Adrenal gland (tissue), 12 donors: Measurements from ENCODE around the gene CENPB. TPM values are rescaled to one million over a fixed set of nuclear protein-coding genes. Genes with fewer than 3 reads are reported as not detected.

Experiments used
- DNase-seq, 7 donors: peaks; one replicate each; pipeline ENCODE4 v3.0.0-alpha.2; 2019 to 2020
- H3K27ac ChIP-seq, 5 donors: fragments of 200-600 bp; sonication (generic) in 4 of 5; 1 replicate in 3 of 5; 2 replicates in 2 of 5; pipeline versions ENCODE4 v1.5.1 to v1.8.0; 2016 to 2020; ENCODE audit warnings: mild to moderate bottlenecking in 1 of 5
- H3K27me3 ChIP-seq: fragments of 200-600 bp; 2 replicates; pipeline ENCODE4 v1.8.0; 2021
- H3K36me3 ChIP-seq, 2 donors: fragments of 200-600 bp; replicated peaks in 1 of 2; 1 replicate in 1 of 2; 2 replicates in 1 of 2; pipeline versions ENCODE4 v1.5.1 to v1.8.0; 2018 to 2022
- H3K4me1 ChIP-seq, 2 donors: fragments of 200-600 bp; replicated peaks in 1 of 2; 1 replicate in 1 of 2; 2 replicates in 1 of 2; pipeline versions ENCODE4 v1.5.1 to v1.8.0; 2018 to 2021
- H3K4me3 ChIP-seq, 4 donors: fragments of 200-600 bp; sonication (generic) in 3 of 4; one replicate each; pipeline ENCODE4 v1.5.1; 2016 to 2018
- H3K9me3 ChIP-seq, 3 donors: fragments of 200-600 bp; sonication (generic) in 1 of 3; replicated peaks in 1 of 3; 1 replicate in 2 of 3; 2 replicates in 1 of 3; pipeline versions ENCODE4 v1.5.1 to v1.8.0; 2016 to 2021
- CTCF ChIP-seq, 6 experiments: fragments of 450-650 bp in 4 of 6; fragments of 200-600 bp in 2 of 6; sonication (generic) in 1 of 6; IDR thresholded peaks; 1 replicate in 5 of 6; 2 replicates in 1 of 6; pipeline versions ENCODE4 v1.5.1 to v1.8.0; 2016 to 2021; ENCODE audit warnings: antibody characterized with exemption in 6 of 6, mild to moderate bottlenecking in 2 of 6, moderate library complexity in 1 of 6
- POLR2A ChIP-seq, 2 donors: fragments of 450-650 bp; IDR thresholded peaks; one replicate each; pipeline ENCODE4 v1.6.1; 2017; ENCODE audit warnings: antibody characterized with exemption in 2 of 2, mild to moderate bottlenecking in 2 of 2, moderate library complexity in 1 of 2
- WGBS, 4 donors: extraction: QIAGEN DNeasy Blood & Tissue Kit in 2 of 4; methylation state at CpG; one replicate each; pipeline versions ENCODE4 v1.1.5 to v1.1.7; 2013 to 2017; 5-methylcytosine and 5-hydroxymethylcytosine counted together
- intact Hi-C, 2 donors: fragments of 100-400 bp; cut with DNase I; formaldehyde crosslinking; loops; one replicate each; pipeline versions ENCODE4 v1.14.1 to v1.15.0; 2022 to 2023
- polyA plus RNA-seq, 3 donors: library from polyadenylated mRNA; stranded (reverse); fragments of 200-250 nt in 2 of 3; fragments of 350-450 nt in 1 of 3; fragmentation: Illumina TruSeq in 1 of 3; extraction: RNeasy Lipid Tissue Mini Kit (QIAGEN cat#74804) in 1 of 3; gene quantifications; one replicate each; pipeline ENCODE4 v1.2.3, GENCODE V29; 2013 to 2014
- total RNA-seq, 9 donors: library from RNA; depleted of rRNA in 4 of 9; stranded (reverse); fragments of >200 nt in 4 of 9; fragments of 120-200 nt in 1 of 9; fragmentation: NEBNext Ultra II Directional in 1 of 9; extraction: Animal tissue kit (Norgen Biotek cat#: 25700) in 1 of 9; gene quantifications; one replicate each; pipeline versions ENCODE4 v1.1.0 to v1.2.4, GENCODE V29; 2013 to 2023
- donor health status: healthy with polysubstance abuse.
- donor health status: Bipolar disorder and iron deficiency.
- donor health status: DM: yes; HTN: yes; CAD: no.
- donor health status: DM: no; HTN: no; CAD: no.
- donor health status: DM: no; HTN: no; CAD: no.
- donor health status: DM: yes; HTN: yes; CAD: no.

CENPB gene
- total and polyA plus RNA-seq, 12 donors = 25.8 to 112 (median 82.2) TPM

- Histone ChIP-seq H3K4me3 (no peak overlapping the region), H3K4me1 (peaks cover 0 to 28% of the 10 kb centered on the region in 2 donors), H3K27ac (no peak overlapping the region), H3K9me3 (no peaks in the 10 kb centered on the region), H3K27me3 (no peaks in the 10 kb centered on the region), H3K36me3 (peaks cover 0 to 31% of the 10 kb centered on the region in 2 donors)
- intact Hi-C loops = no loop called here
- WGBS, 4 donors = 79 to 86% (median 82%) methylated on average over 3 to 5 of the region's 5 CpGs
- DNase-seq = peak in 1 of 7 donors; percentile 22
- TF ChIP-seq POLR2A (IDR thresholded peaks at IDR 0.05) = no peak
- TF ChIP-seq CTCF (IDR thresholded peaks at IDR 0.05) = no peak
Observed at GRCh38 chr20:3798373-3798768, 11.8 kb upstream of the CENPB start.

- H3K27ac ChIP-seq = no peak overlapping the region
- peaks cover 0 to 28% of the 10 kb centered on the region in 2 donors for H3K4me1 ChIP-seq
- no peaks in the 10 kb centered on the region for H3K9me3 ChIP-seq
- no peaks in the 10 kb centered on the region for H3K27me3 ChIP-seq
- no peak overlapping the region for H3K4me3 ChIP-seq
- H3K36me3 ChIP-seq = peaks cover 0 to 25% of the 10 kb centered on the region in 2 donors
- TF ChIP-seq CTCF (IDR thresholded peaks at IDR 0.05) (no peak), POLR2A (IDR thresholded peaks at IDR 0.05) (no peak)
- 80 to 83% (median 81%) methylated on average over 15 to 19 of the region's 19 CpGs for WGBS, 4 donors
- intact Hi-C loops = no loop called here
- peak in 1 of 7 donors; percentile 21 for DNase-seq
Observed at GRCh38 chr20:3797592-3798372, 11.2 kb upstream of the CENPB start.

GRCh38 chr20:3797226-3797545 lies 10.6 kb upstream of the CENPB start:
- peaks cover 0 to 19% of the 10 kb centered on the region in 2 donors for H3K36me3 ChIP-seq
- peaks cover 0 to 28% of the 10 kb centered on the region in 2 donors for H3K4me1 ChIP-seq
- no peaks in the 10 kb centered on the region for H3K9me3 ChIP-seq
- H3K27ac ChIP-seq = no peak overlapping the region
- no peak overlapping the region for H3K4me3 ChIP-seq
- WGBS, 4 donors = 87 to 91% (median 90%) methylated on average over 4 to 5 of the region's 5 CpGs
- peak in 1 of 7 donors; percentile 21 for DNase-seq
- H3K27me3 ChIP-seq = no peaks in the 10 kb centered on the region
- TF ChIP-seq CTCF (IDR thresholded peaks at IDR 0.05) (no peak), POLR2A (IDR thresholded peaks at IDR 0.05) (no peak)
- intact Hi-C loops = no loop called here

GRCh38 chr20:3796477-3797225 lies 10.1 kb upstream of the CENPB start:
- Histone ChIP-seq H3K27ac (peak overlapping the region in 2 of 5 donors; percentile 87 to 93), H3K4me1 (peaks cover 0 to 28% of the 10 kb centered on the region in 2 donors)
- WGBS, 4 donors = 14 to 68% (median 35%) methylated on average over 5 to 33 of the region's 33 CpGs

More at GRCh38 chr20:3796477-3797225, 10.1 kb upstream of the CENPB start:
- Histone ChIP-seq H3K27me3 (no peaks in the 10 kb centered on the region), H3K36me3 (peaks cover 0 to 14% of the 10 kb centered on the region in 2 donors), H3K9me3 (no peaks in the 10 kb centered on the region), H3K4me3 (peak overlapping the region in 2 of 4 donors; percentile 71 to 77)
- peak in 1 of 7 donors; percentile 28 for DNase-seq
- intact Hi-C loops = no loop called here
- TF ChIP-seq POLR2A (IDR thresholded peaks at IDR 0.05) = no peak
- no peak for TF ChIP-seq CTCF (IDR thresholded peaks at IDR 0.05)
